ENCODE measurements around the gene BDP1.
"Not testable (repeated sequence)": the region's sequence is repeated elsewhere in the genome, so short reads cannot be mapped to it uniquely, and the experiment has no call there.

DNA sequence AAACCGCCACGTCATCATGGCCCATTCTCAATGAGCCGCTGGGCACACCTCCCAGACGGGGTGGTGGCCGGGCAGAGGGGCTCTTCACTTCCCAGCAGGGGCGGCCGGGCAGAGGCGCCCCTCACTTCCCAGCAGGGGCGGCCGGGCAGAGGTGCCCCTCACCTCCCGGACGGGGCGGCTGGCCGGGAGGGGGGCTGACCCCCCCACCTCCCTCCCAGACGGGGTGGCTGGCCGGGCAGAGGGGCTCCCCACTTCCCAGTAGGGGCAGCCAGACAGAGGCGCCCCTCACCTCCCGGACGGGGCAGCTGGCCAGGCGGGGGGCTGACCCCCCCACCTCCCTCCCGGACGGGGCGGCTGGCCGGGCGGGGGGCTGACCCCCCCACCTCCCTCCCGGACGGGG is 96.1 kb downstream of the BDP1 start:
- TF ChIP-seq, protein P1, sequence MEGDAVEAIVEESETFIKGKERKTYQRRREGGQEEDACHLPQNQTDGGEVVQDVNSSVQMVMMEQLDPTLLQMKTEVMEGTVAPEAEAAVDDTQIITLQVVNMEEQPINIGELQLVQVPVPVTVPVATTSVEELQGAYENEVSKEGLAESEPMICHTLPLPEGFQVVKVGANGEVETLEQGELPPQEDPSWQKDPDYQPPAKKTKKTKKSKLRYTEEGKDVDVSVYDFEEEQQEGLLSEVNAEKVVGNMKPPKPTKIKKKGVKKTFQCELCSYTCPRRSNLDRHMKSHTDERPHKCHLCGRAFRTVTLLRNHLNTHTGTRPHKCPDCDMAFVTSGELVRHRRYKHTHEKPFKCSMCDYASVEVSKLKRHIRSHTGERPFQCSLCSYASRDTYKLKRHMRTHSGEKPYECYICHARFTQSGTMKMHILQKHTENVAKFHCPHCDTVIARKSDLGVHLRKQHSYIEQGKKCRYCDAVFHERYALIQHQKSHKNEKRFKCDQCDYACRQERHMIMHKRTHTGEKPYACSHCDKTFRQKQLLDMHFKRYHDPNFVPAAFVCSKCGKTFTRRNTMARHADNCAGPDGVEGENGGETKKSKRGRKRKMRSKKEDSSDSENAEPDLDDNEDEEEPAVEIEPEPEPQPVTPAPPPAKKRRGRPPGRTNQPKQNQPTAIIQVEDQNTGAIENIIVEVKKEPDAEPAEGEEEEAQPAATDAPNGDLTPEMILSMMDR (IDR thresholded peaks at IDR 0.05; ENCODE audit: insufficient read depth, low read length, poor library complexity, severe bottlenecking) = not testable (repeated sequence)
- not testable (repeated sequence) for TF ChIP-seq EZH2phosphoT487 (conservative IDR thresholded peaks at IDR 0.05; ENCODE audit: low read length)
